H9 (cell line): ENCODE data around the gene ZNF200. TPM values are rescaled to one million over a fixed set of nuclear protein-coding genes. Genes with fewer than 3 reads are reported as not detected.

ENCODE experiments used
- DNase-seq: peaks from one replicate; pipeline ENCODE4 v3.0.0-alpha.2; 2017
- H2AFZ ChIP-seq: one replicate; pipeline ENCODE4 v1.6.1; 2013; ENCODE audit warnings: mild to moderate bottlenecking, low read length, control low read depth, moderate library complexity
- H2AK5ac ChIP-seq: 2 replicates; pipeline ENCODE4 v1.6.1; 2013; ENCODE audit warnings: low read length, control low read depth, mixed read lengths; ENCODE audit not compliant: insufficient read length
- H2BK120ac ChIP-seq: one replicate; pipeline ENCODE4 v1.6.1; 2013; ENCODE audit warnings: low read depth, mild to moderate bottlenecking, low read length, control low read depth, inconsistent platforms; ENCODE audit not compliant: poor library complexity, severe bottlenecking
- H2BK12ac ChIP-seq: 2 replicates; pipeline ENCODE4 v1.6.1; 2013; ENCODE audit warnings: low read length, control low read depth, mixed read lengths, low read depth; ENCODE audit not compliant: insufficient read length
- H2BK15ac ChIP-seq: 2 replicates; pipeline ENCODE4 v1.6.1; 2013; ENCODE audit warnings: low read depth, low read length, control low read depth
- H2BK20ac ChIP-seq: one replicate; pipeline ENCODE4 v1.6.1; 2013; ENCODE audit warnings: low read depth, mild to moderate bottlenecking, low read length, control low read depth, inconsistent platforms; ENCODE audit not compliant: poor library complexity, severe bottlenecking
- H2BK5ac ChIP-seq: 2 replicates; pipeline ENCODE4 v1.6.1; 2013; ENCODE audit warnings: low read length, control low read depth, mixed read lengths; ENCODE audit not compliant: insufficient read length
- H3K14ac ChIP-seq: 2 replicates; pipeline ENCODE4 v1.6.1; 2013; ENCODE audit warnings: low read length, control low read depth; ENCODE audit not compliant: insufficient read depth
- H3K18ac ChIP-seq: 2 replicates; pipeline ENCODE4 v1.6.1; 2013; ENCODE audit warnings: low read depth, mild to moderate bottlenecking, mixed read lengths, low read length, control low read depth; ENCODE audit not compliant: insufficient read length
- H3K23ac ChIP-seq: 2 replicates; pipeline ENCODE4 v1.6.1; 2013; ENCODE audit warnings: low read length, control low read depth, mixed read lengths, low read depth; ENCODE audit not compliant: insufficient read length
- H3K23me2 ChIP-seq: 2 replicates; pipeline ENCODE4 v1.6.1; 2013; ENCODE audit warnings: low read depth, mild to moderate bottlenecking, mixed read lengths, low read length, control low read depth; ENCODE audit not compliant: insufficient read length, poor library complexity, severe bottlenecking
- H3K27ac ChIP-seq: 2 replicates; pipeline ENCODE4 v1.5.1; 2013; ENCODE audit warnings: low read length, control low read depth, mixed read lengths, low read depth; ENCODE audit not compliant: insufficient read length
- H3K27me3 ChIP-seq: 2 replicates; pipeline ENCODE4 v1.6.1; 2013; ENCODE audit warnings: low read length, control low read depth, inconsistent platforms; ENCODE audit not compliant: insufficient read depth
- H3K4ac ChIP-seq: 2 replicates; pipeline ENCODE4 v1.6.1; 2013; ENCODE audit warnings: low read depth, mild to moderate bottlenecking, control low read depth, inconsistent platforms, low read length, moderate library complexity
- H3K4me1 ChIP-seq: 2 replicates; pipeline ENCODE4 v1.6.1; 2013; ENCODE audit warnings: low read length, control low read depth, inconsistent platforms; ENCODE audit not compliant: insufficient read depth
- H3K4me2 ChIP-seq: 2 replicates; pipeline ENCODE4 v1.6.1; 2013; ENCODE audit warnings: low read length, control low read depth, mixed read lengths; ENCODE audit not compliant: insufficient read length, insufficient read depth
- H3K56ac ChIP-seq: 2 replicates; pipeline ENCODE4 v1.6.1; 2013; ENCODE audit warnings: low read depth, mild to moderate bottlenecking, mixed read lengths, low read length, control low read depth; ENCODE audit not compliant: insufficient read length
- H3K79me1 ChIP-seq: 2 replicates; pipeline ENCODE4 v1.6.1; 2013; ENCODE audit warnings: low read depth, mild to moderate bottlenecking, moderate library complexity, low read length, control low read depth, inconsistent platforms; ENCODE audit not compliant: insufficient read depth, poor library complexity, severe bottlenecking
- H3K79me2 ChIP-seq: 2 replicates; pipeline ENCODE4 v1.6.1; 2013; ENCODE audit warnings: low read length, control low read depth, inconsistent platforms; ENCODE audit not compliant: insufficient read depth
- H3K9ac ChIP-seq: 2 replicates; pipeline ENCODE4 v1.6.1; 2013; ENCODE audit warnings: low read length, control low read depth, mixed read lengths; ENCODE audit not compliant: insufficient read length; ENCODE audit errors: extremely low read depth
- H3K9me3 ChIP-seq: one replicate; pipeline ENCODE4 v1.6.1; 2013; ENCODE audit warnings: low read depth, low read length, inconsistent platforms; ENCODE audit not compliant: control insufficient read depth
- H3T11ph ChIP-seq: one replicate; pipeline ENCODE4 v1.6.1; 2013; ENCODE audit warnings: mild to moderate bottlenecking, low read length, control low read depth, inconsistent platforms
- H4K20me1 ChIP-seq: one replicate; pipeline ENCODE4 v1.6.1; 2013; ENCODE audit not compliant: control insufficient read depth, insufficient read length, insufficient read depth
- H4K5ac ChIP-seq: 2 replicates; pipeline ENCODE4 v1.6.1; 2013; ENCODE audit warnings: low read depth, mild to moderate bottlenecking, mixed read lengths, low read length, control low read depth; ENCODE audit not compliant: insufficient read length
- H4K8ac ChIP-seq: replicated peaks from 2 replicates; pipeline ENCODE4 v1.6.1; 2013; ENCODE audit warnings: low read length, control low read depth, mixed read lengths, low read depth; ENCODE audit not compliant: insufficient read length
- H4K91ac ChIP-seq: 2 replicates; pipeline ENCODE4 v1.6.1; 2013; ENCODE audit warnings: low read depth, mild to moderate bottlenecking, moderate library complexity, mixed read lengths, low read length, control low read depth; ENCODE audit not compliant: insufficient read length
- H3K27ac Mint-ChIP-seq, 3 experiments: 2 replicates in 2 of 3; 3 replicates in 1 of 3; pipeline ENCODE4 v1.8.0; 2020 to 2021; ENCODE audit warnings: mixed read lengths in 3 of 3, mild to moderate bottlenecking in 1 of 3, moderate library complexity in 1 of 3
- H3K27me3 Mint-ChIP-seq: 2 replicates; pipeline ENCODE4 v1.8.0; 2021; ENCODE audit warnings: low read depth, mild to moderate bottlenecking, moderate library complexity, mixed read lengths
- H3K36me3 Mint-ChIP-seq, 3 experiments: 2 replicates in 2 of 3; 3 replicates in 1 of 3; pipeline ENCODE4 v1.8.0; 2020 to 2021; ENCODE audit warnings: low read depth in 3 of 3, mixed read lengths in 3 of 3; ENCODE audit not compliant: insufficient read depth in 1 of 3
- H3K4me1 Mint-ChIP-seq, 2 experiments: 2 replicates each; pipeline ENCODE4 v1.8.0; 2020; ENCODE audit warnings: mixed read lengths in 2 of 2
- H3K4me3 Mint-ChIP-seq, 2 experiments: 2 replicates in 1 of 2; 3 replicates in 1 of 2; pipeline ENCODE4 v1.8.0; 2020 to 2021; ENCODE audit warnings: mild to moderate bottlenecking in 2 of 2, mixed read lengths in 2 of 2, moderate library complexity in 1 of 2
- H3K9me3 Mint-ChIP-seq, 2 experiments: 2 replicates in 1 of 2; 3 replicates in 1 of 2; pipeline ENCODE4 v1.8.0; 2020; ENCODE audit warnings: mild to moderate bottlenecking in 2 of 2, mixed read lengths in 2 of 2, moderate library complexity in 1 of 2
- CTCF ChIP-seq: fragments of 200-600 bp; sonication (generic); conservative IDR thresholded peaks from 3 replicates; pipeline ENCODE4 v1.8.0; 2021; ENCODE audit warnings: antibody characterized with exemption, mild to moderate bottlenecking
- WGBS: extraction: QIAGEN DNeasy Blood & Tissue Kit; methylation state at CpG from one replicate; pipeline ENCODE4 v1.1.7; 2013; ENCODE audit warnings: missing lambda C conversion rate, low lambda C conversion rate, mixed read lengths; ENCODE audit not compliant: insufficient read length; ENCODE audit errors: extremely low coverage; 5-methylcytosine and 5-hydroxymethylcytosine counted together
- total RNA-seq: library from RNA; stranded (reverse); gene quantifications from 2 replicates; pipeline ENCODE4 v1.2.1, GENCODE V29; 2021

ZNF200 gene
- total RNA-seq, 1 experiment from 2014 or later, result 14.9 TPM

- Histone ChIP-seq H2BK5ac (no peak overlapping the region), H4K8ac (no peak overlapping the region), H3K4ac (no peak overlapping the region), H3K79me2 (no peaks in the 10 kb centered on the region), H2BK20ac (no peak overlapping the region), H3K14ac (no peak overlapping the region), H3K79me1 (no peaks in the 10 kb centered on the region), H2BK120ac (no peak overlapping the region), H3K56ac (no peak overlapping the region), H2BK12ac (no peak overlapping the region), H3K23ac (no peak overlapping the region), H3K9me3 (no peaks in the 10 kb centered on the region), H4K5ac (no peak overlapping the region), H3K9ac (no peak overlapping the region), H4K91ac (no peak overlapping the region), H3K23me2 (no peaks in the 10 kb centered on the region), H2AFZ (no peak overlapping the region), H2AK5ac (no peak overlapping the region), H4K20me1 (no peaks in the 10 kb centered on the region), H3K27me3 (no peaks in the 10 kb centered on the region), H2BK15ac (no peak overlapping the region), H3K27ac (no peak overlapping the region), H3K4me1 (no peaks in the 10 kb centered on the region), H3K18ac (no peak overlapping the region), H3K4me2 (no peak overlapping the region), H3T11ph (no peak overlapping the region)
- Mint-ChIP-seq H3K36me3 (peaks cover 0 to 5% (median 3%) of the 10 kb centered on the region in 3 experiments; a peak in 5 of 7 replicates), H3K27me3 (peaks cover 39% of the 10 kb centered on the region), H3K9me3 (peaks cover 64 to 81% of the 10 kb centered on the region in 2 experiments), H3K4me3 (no peak overlapping the region), H3K4me1 (no peaks in the 10 kb centered on the region), H3K27ac (no peak overlapping the region)
- WGBS, result no CpG with 5 or more reads among the region's 3 CpGs
- no peak for TF ChIP-seq CTCF
- DNase-seq, result no peak
These were observed 18.7 kb downstream of the ZNF200 start for GRCh38 chr16:3216263-3216640.
